ENCODE results near the gene ROBO4.

ROBO4 gene

GRCh38 chr11:124887667-124888013 lies 10.0 kb downstream of the ROBO4 start:
- no peak for DNase-seq

- DNase-seq, result no peak
These were observed 10.5 kb downstream of the ROBO4 start for GRCh38 chr11:124886978-124887666.

GRCh38 chr11:124886476-124886875 lies 11.2 kb downstream of the ROBO4 start:
- DNase-seq, result no peak

GRCh38 chr11:124884869-124885479 lies 12.7 kb downstream of the ROBO4 start:
- DNase-seq, result no peak

GRCh38 chr11:124884340-124884739 lies 13.3 kb downstream of the ROBO4 start:
- DNase-seq, result no peak

GRCh38 chr11:124882339-124883071 lies 15.2 kb downstream of the ROBO4 start:
- DNase-seq, result no peak

GRCh38 chr11:124880958-124881357 lies 16.7 kb downstream of the ROBO4 start:
- no peak for DNase-seq

GRCh38 chr11:124880290-124880611 lies 17.4 kb downstream of the ROBO4 start:
- DNase-seq, result no peak

- no peak for DNase-seq
These were observed 18.0 kb downstream of the ROBO4 start for GRCh38 chr11:124879493-124880289.

GRCh38 chr11:124878759-124879492 lies 18.7 kb downstream of the ROBO4 start:
- DNase-seq, result no peak

GRCh38 chr11:124877910-124878758 lies 19.5 kb downstream of the ROBO4 start:
- no peak for DNase-seq

GRCh38 chr11:124877631-124877909 lies 20.1 kb downstream of the ROBO4 start:
- no peak for DNase-seq

- no peak for DNase-seq
These were observed 20.6 kb downstream of the ROBO4 start for GRCh38 chr11:124876818-124877630.

GRCh38 chr11:124875943-124876817 lies 21.5 kb downstream of the ROBO4 start:
- DNase-seq, result no peak

- no peak for DNase-seq
These were observed 22.3 kb downstream of the ROBO4 start for GRCh38 chr11:124875401-124875800.

GRCh38 chr11:124874571-124875255 lies 23.0 kb downstream of the ROBO4 start:
- no peak for DNase-seq

- no peak for DNase-seq
These were observed 23.7 kb downstream of the ROBO4 start for GRCh38 chr11:124873951-124874350.

GRCh38 chr11:124872741-124873140 lies 24.9 kb downstream of the ROBO4 start:
- no peak for DNase-seq

- DNase-seq, result no peak
These were observed 25.4 kb downstream of the ROBO4 start for GRCh38 chr11:124872280-124872679.

GRCh38 chr11:124870430-124870829 lies 27.2 kb downstream of the ROBO4 start:
- DNase-seq, result no peak

All from NCI-H510A treated with DMSO at 0.1 percent for 48 hours (cell line).